Stimulated activated naive CD8-positive, alpha-beta T cell treated with anti-CD3 and anti-CD28 coated beads, Interleukin-15, Interleukin-2, amounts not matched to agents 100 ng/mL and 50 ng/mL, for 24 hours (primary cell): Measurements from ENCODE around the gene MYOCD.
"Not testable (repeated sequence)": the region's sequence is repeated elsewhere in the genome, so short reads cannot be mapped to it uniquely, and the experiment has no call there.

Experiments used
- H3K27ac Mint-ChIP-seq: one replicate; pipeline ENCODE4 v1.8.0; 2021; ENCODE audit warnings: mild to moderate bottlenecking, mixed read lengths
- H3K27me3 Mint-ChIP-seq: one replicate; pipeline ENCODE4 v1.8.0; 2021; ENCODE audit warnings: mixed read lengths
- H3K36me3 Mint-ChIP-seq: one replicate; pipeline ENCODE4 v1.8.0; 2021; ENCODE audit warnings: low read depth, mixed read lengths
- H3K4me1 Mint-ChIP-seq: one replicate; pipeline ENCODE4 v1.8.0; 2021; ENCODE audit warnings: low read depth, mixed read lengths
- H3K4me3 Mint-ChIP-seq: one replicate; pipeline ENCODE4 v1.8.0; 2021; ENCODE audit warnings: mild to moderate bottlenecking, mixed read lengths
- H3K9me3 Mint-ChIP-seq: one replicate; pipeline ENCODE4 v1.8.0; 2021; ENCODE audit warnings: mixed read lengths

Gene MYOCD

DNA sequence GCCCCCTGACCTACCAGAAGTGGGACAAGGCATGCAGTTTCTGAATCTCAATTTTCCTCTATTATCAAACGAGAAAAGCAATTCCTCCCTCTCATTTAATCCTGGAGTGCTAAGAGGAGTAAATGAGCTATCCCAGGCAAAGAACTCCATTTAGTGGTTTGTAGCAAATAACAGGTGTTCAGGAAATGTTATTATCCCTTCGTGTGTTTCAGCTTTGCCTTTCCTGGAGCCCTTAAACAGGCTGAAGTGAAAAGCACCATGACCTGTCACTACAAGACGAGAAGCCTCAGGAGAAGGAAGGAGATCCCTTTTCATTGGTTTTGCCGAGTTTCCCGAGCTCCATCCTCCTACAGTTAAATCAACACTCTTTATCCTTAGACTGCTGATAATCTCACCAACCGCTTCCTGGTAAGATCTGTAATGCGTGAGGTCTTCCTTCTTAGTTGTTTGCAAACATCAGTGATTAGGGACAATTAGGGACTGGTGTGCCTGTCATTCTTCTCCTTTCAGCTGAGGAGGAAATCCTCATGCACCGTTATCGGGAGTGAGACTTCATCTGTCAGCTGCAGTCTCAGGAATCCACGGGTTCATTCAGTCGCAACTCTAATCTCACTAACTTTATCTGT lies 30.8 kb upstream of the MYOCD start:
- peaks cover 17% of the 10 kb centered on the region for H3K9me3 Mint-ChIP-seq
- H3K4me1 Mint-ChIP-seq, result no peaks in the 10 kb centered on the region
- no peak overlapping the region for H3K4me3 Mint-ChIP-seq
- no peak overlapping the region for H3K27ac Mint-ChIP-seq
- peaks cover 11% of the 10 kb centered on the region for H3K27me3 Mint-ChIP-seq
- H3K36me3 Mint-ChIP-seq, result no peaks in the 10 kb centered on the region

DNA sequence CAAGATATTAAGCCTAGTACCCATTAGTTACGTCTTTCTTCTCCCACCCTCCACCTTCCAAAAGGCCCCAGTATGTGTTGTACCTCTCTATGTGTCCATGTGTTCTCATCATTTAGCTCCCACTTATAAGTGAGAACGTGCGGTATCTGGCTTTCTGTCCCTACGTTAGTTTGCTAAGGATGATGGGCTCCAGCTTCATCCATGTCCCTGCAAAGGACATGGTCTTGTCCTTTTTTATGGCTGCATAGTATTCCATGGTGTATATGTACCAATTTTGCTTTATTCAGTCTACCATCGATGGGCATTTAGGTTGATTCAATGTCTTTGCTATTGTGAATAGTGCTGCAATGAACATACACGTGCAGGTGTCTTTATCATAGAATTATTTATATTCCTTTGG lies 29.7 kb upstream of the MYOCD start:
- H3K27ac Mint-ChIP-seq, H3K4me1 Mint-ChIP-seq, H3K4me3 Mint-ChIP-seq, H3K36me3 Mint-ChIP-seq: not testable (repeated sequence)
- Mint-ChIP-seq H3K27me3 (peaks cover 11% of the 10 kb centered on the region), H3K9me3 (peaks cover 13% of the 10 kb centered on the region)

DNA sequence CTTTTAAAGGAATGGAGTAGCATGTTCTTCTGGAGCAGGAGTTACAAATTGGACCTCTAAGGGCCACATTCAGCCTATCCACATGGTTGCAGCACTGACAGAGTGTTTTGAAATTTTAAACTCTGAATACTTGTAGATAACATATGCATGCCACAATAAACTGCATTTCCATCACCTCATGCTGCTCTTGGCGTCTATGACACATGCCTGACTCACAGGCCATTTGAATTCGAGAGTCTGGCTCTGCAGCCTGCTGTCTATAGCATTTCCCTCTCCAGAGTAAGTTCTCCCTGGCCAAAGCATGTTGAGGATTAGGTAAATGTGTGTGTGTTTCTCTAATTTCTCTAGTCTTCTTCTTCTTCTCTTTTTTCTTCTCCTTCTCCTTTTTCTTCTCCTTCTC lies 28.7 kb upstream of the MYOCD start:
- H3K36me3 Mint-ChIP-seq, result no peaks in the 10 kb centered on the region
- H3K4me1 Mint-ChIP-seq, result no peaks in the 10 kb centered on the region
- no peak overlapping the region for H3K27ac Mint-ChIP-seq
- peaks cover 8% of the 10 kb centered on the region for H3K9me3 Mint-ChIP-seq
- H3K27me3 Mint-ChIP-seq, result peaks cover 11% of the 10 kb centered on the region
- no peak overlapping the region for H3K4me3 Mint-ChIP-seq

DNA sequence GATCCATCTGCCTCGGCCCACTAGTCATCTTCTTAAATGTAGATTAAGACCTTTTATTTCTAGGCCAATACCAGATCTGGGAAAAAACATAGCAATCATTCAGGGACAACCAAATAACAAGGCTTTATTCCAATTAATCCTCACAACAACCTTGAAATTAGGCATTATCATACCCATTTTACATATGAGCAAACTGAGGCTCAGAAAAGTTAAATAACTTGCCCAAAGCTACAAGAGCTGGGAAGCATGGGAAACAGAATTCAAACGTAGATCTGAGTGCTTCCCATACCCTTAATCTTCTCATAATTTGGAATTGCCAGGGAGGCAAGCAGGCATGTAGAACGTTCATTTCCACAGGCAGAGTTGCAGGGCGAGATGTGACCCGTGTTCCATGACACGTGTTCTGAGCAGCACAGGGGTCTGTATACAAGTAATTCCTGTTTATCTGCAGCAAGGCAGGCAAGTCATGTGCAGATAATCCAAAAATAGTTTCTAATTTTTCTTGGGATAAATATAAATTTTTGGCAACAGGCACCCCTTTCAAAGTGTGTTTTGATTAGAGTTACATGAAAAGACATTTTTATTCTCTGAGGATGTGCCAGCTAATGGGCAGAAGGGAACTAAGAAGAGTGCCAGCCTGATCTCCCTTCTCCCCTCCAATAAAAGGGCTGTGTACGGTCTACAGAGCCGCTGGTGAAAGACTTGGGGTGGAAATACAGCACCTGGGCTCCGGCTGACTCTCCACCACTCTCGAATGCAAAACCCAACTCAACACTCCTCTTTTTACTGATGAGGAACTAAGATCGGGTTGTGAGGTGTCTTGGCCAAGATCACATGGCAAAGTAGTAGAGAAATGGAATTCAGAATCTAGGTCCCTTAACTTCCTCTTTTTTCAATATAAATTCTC lies 27.7 kb upstream of the MYOCD start:
- Mint-ChIP-seq H3K9me3 (peaks cover 8% of the 10 kb centered on the region), H3K4me3 (no peak overlapping the region), H3K36me3 (no peaks in the 10 kb centered on the region), H3K27me3 (peaks cover 15% of the 10 kb centered on the region), H3K27ac (no peak overlapping the region), H3K4me1 (no peaks in the 10 kb centered on the region)

DNA sequence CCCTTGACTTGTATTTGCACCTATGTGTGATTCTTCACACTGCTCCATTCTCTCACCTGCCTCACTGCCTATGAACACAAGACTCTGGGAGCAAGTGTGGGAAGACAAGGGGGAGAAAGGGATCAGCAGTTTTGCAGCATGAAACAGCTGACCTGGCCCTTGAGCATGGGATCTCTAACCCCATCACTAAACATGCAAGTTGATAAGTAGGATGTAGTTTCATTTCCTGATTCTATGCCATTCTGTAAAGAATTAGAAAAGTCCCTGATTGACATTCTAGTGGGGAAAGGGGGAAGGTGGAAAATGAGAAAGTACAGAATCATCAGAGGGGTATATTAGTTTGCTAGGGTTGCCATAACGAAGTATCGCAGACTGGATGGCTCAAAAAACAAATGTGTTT lies 25.3 kb upstream of the MYOCD start:
- Mint-ChIP-seq H3K9me3 (peaks cover 8% of the 10 kb centered on the region), H3K4me1 (no peaks in the 10 kb centered on the region), H3K27me3 (peaks cover 15% of the 10 kb centered on the region), H3K27ac (no peak overlapping the region), H3K4me3 (no peak overlapping the region), H3K36me3 (no peaks in the 10 kb centered on the region)

DNA sequence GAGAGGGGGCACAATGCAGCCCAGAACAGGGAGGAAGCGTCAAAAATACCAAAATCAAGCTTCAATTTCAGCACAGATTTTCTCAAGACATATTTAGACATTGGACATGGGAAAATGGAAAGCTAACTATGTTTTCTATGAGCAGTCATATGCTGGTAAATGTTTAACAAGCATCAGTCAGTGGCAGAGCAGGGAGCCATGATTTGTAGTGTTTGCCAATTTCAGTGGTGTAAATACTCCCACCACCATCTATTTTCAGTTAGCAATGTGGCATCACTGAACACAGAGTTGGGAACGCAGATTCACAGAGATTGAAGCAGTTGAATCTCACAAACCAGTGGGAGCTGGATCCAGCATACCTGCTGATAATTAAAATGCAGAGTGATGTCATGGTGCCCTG lies 24.6 kb upstream of the MYOCD start:
- H3K27me3 Mint-ChIP-seq, result peaks cover 10% of the 10 kb centered on the region
- H3K9me3 Mint-ChIP-seq, result peaks cover 7% of the 10 kb centered on the region
- H3K36me3 Mint-ChIP-seq, result no peaks in the 10 kb centered on the region
- H3K27ac Mint-ChIP-seq, result no peak overlapping the region
- H3K4me1 Mint-ChIP-seq, result no peaks in the 10 kb centered on the region
- H3K4me3 Mint-ChIP-seq, result no peak overlapping the region

DNA sequence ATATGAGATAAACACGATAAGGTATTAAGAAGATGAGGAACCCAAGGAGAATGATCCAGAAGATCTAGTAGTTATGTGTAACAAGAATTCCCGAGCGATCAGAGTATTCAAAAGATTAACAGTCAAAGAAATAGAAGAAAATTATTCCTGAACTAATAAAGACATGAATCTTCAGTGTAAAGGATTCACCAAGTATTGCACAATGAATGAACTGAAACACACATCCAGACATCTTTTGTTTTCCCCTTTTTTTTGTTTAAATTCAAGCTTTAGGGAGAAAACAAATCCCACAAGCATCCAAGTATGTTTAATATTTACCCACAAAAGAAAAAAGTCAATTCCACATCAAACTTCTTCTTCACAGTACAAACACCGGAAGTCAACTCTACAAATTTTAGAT lies 23.7 kb upstream of the MYOCD start:
- H3K27ac Mint-ChIP-seq, result no peak overlapping the region
- H3K27me3 Mint-ChIP-seq, result peaks cover 9% of the 10 kb centered on the region
- H3K36me3 Mint-ChIP-seq, result no peaks in the 10 kb centered on the region
- H3K4me3 Mint-ChIP-seq, result no peak overlapping the region
- peaks cover 9% of the 10 kb centered on the region for H3K9me3 Mint-ChIP-seq
- no peaks in the 10 kb centered on the region for H3K4me1 Mint-ChIP-seq

DNA sequence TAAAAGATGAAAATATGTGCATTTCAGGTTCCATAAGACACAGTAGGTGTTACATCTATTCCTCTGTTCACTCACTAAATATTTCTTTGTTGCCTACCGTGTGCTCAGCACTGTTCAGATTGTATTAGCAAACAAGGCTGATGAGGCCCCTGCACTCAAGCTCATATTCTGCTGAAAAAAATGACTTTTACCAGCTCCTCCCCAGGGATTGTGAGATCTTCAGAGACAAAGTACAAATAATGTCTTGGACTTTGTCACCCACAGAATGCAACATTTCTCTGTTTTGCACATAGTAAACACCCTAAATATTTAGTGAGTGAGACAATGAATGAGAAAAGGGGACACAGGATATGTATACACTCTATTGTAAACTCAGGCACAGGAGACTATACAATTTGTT lies 21.9 kb upstream of the MYOCD start:
- peaks cover 6% of the 10 kb centered on the region for H3K9me3 Mint-ChIP-seq

DNA sequence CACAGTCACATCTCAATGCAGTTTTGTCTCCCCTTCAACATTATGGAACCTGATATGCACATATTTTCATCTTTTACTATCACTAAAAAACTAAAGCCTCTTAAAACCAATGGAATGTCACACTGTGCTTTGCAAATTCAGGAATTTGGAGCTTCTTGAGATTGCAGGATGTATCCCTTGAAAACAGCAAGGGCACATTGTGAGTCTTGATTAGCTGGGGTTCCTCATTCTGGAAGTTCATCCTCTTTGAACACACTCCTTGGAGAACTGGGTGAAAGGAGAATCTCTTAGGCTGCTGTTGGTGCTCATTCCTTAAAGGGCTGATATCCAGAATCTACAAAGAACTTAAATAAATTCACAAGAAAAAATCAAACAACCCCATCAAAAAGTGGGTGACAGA lies 21.1 kb upstream of the MYOCD start:
- Mint-ChIP-seq H3K27ac (no peak overlapping the region), H3K36me3 (no peaks in the 10 kb centered on the region), H3K27me3 (peaks cover 4% of the 10 kb centered on the region), H3K4me3 (no peak overlapping the region), H3K4me1 (no peaks in the 10 kb centered on the region), H3K9me3 (peaks cover 6% of the 10 kb centered on the region)

More for the DNA sequence above, 21.9 kb upstream of the MYOCD start:
- no peaks in the 10 kb centered on the region for H3K36me3 Mint-ChIP-seq
- no peak overlapping the region for H3K27ac Mint-ChIP-seq
- H3K4me1 Mint-ChIP-seq, result no peaks in the 10 kb centered on the region
- no peak overlapping the region for H3K4me3 Mint-ChIP-seq
- H3K27me3 Mint-ChIP-seq, result peaks cover 4% of the 10 kb centered on the region

DNA sequence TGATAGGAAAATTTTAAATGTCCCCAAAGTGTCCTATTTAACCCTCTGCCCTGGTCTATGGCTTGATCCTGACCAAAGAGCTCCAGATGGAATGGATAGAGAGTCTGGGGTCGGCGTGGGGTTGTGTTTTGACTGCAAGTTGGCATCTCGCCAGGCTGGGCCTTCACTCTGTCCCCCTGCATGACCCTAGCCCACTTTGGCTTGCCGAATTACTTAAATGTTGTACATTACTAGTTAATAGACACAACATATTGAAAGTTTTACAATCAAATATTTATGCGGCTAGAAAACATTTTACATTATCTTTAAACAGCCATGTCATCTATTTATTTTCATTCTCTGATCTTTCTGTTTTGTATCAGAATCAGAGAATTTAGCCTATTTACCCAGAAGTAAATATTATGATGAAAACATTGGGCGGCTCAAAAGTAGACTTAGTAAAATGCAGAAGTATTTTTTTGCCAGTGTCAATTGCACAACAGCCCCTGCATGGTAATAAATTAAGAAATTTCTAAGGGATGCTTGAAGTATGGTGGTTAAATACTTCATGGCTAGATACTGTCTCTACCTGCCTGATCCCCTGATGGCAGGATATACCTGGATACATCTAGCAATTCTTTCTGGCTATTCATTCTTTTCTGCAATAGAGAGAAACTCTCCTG lies 18.8 kb upstream of the MYOCD start:
- H3K4me1 Mint-ChIP-seq, result no peaks in the 10 kb centered on the region
- no peaks in the 10 kb centered on the region for H3K36me3 Mint-ChIP-seq

DNA sequence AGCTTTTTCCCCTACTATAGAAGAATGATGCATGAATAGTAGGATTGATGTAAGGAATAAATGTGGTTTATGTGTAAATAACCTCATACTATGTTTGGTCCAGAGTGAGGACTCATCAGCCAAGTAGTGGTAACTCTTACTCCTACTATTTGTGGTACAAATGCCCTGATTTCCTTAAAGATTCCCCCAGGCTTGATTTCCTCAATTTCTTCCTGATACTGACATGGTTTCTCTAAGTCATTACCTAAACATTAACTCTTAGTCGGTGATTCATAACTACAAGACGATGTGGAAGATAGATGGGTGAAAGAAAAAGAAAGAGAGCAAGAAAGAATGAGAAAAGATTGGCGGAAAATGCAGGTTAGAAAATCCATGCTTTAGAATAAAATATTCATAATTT lies 17.2 kb upstream of the MYOCD start:
- Mint-ChIP-seq H3K4me3 (no peak overlapping the region), H3K27me3 (no peaks in the 10 kb centered on the region)

More for the DNA sequence above, 18.8 kb upstream of the MYOCD start:
- no peak overlapping the region for H3K27ac Mint-ChIP-seq
- peaks cover 4% of the 10 kb centered on the region for H3K27me3 Mint-ChIP-seq
- H3K4me3 Mint-ChIP-seq, result no peak overlapping the region
- peaks cover 6% of the 10 kb centered on the region for H3K9me3 Mint-ChIP-seq

DNA sequence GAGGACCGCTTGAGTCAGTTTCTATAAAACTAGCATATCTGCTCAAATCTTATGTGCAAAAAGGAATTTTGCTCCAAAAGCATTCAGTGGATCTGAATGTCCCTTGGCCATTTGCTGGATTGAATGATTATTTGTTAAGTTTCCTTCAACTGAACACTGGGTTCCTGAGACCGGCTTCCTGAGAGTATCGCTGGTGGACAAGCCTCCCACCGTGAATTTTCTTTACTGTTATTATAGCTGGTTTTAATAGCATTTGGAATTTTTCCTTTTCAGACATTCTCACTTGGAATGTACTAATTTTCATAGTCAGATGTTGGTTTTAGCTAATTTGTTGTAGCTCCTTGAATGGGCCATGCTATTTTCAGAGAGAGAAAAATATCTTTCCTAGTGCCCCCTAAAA lies 9.8 kb upstream of the MYOCD start:
- Mint-ChIP-seq H3K36me3 (no peaks in the 10 kb centered on the region), H3K27ac (no peak overlapping the region), H3K27me3 (no peaks in the 10 kb centered on the region), H3K4me3 (no peak overlapping the region), H3K9me3 (peaks cover 11% of the 10 kb centered on the region), H3K4me1 (no peaks in the 10 kb centered on the region)

More for the DNA sequence above, 17.2 kb upstream of the MYOCD start:
- Mint-ChIP-seq H3K4me1 (no peaks in the 10 kb centered on the region), H3K27ac (no peak overlapping the region), H3K36me3 (no peaks in the 10 kb centered on the region), H3K9me3 (peaks cover 6% of the 10 kb centered on the region)

DNA sequence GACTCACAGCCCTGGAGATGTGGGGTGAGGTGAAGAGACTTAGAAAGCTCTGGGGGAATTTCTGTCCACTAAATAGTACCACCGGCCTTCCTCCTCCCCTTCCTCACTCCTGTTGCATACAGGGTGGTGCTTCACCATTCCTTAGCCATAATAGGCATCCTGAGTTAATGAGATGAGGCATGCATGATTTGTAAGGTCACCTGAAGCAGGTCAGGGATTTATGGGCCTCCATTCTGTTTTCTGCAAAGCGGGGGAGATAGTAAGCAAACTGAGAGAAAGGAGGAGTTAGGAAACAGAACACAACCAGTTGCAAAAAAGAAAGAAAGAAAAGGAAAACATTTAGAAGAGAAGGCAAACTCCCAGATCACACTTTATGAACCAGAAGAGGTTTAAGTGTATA lies 9.3 kb upstream of the MYOCD start:
- no peaks in the 10 kb centered on the region for H3K4me1 Mint-ChIP-seq
- no peaks in the 10 kb centered on the region for H3K27me3 Mint-ChIP-seq
- no peak overlapping the region for H3K4me3 Mint-ChIP-seq
- H3K27ac Mint-ChIP-seq, result no peak overlapping the region
- H3K36me3 Mint-ChIP-seq, result no peaks in the 10 kb centered on the region
- H3K9me3 Mint-ChIP-seq, result peaks cover 11% of the 10 kb centered on the region

DNA sequence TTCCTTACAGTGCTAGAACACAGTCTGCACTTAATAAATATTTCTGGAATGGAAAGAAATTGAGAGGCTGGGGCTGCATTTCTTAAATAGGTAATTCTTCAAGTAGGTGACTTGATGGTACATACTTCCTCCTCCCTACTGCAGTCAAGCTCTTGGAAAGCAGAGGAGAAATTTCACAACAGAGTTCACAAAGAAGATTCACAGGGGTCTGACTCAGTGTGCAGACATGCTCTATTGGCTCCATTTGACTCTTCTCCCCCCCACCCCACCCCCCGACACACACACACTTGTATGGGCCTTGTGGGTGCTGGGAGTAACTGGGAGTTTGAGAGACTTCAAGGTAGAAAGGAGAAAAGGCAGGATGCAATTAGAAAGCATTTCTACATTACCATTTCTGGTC lies 6.2 kb upstream of the MYOCD start:
- H3K4me1 Mint-ChIP-seq, result no peaks in the 10 kb centered on the region
- H3K36me3 Mint-ChIP-seq, result no peaks in the 10 kb centered on the region
- H3K27ac Mint-ChIP-seq, result no peak overlapping the region
- H3K27me3 Mint-ChIP-seq, result peaks cover 19% of the 10 kb centered on the region
- no peak overlapping the region for H3K4me3 Mint-ChIP-seq
- peaks cover 11% of the 10 kb centered on the region for H3K9me3 Mint-ChIP-seq

DNA sequence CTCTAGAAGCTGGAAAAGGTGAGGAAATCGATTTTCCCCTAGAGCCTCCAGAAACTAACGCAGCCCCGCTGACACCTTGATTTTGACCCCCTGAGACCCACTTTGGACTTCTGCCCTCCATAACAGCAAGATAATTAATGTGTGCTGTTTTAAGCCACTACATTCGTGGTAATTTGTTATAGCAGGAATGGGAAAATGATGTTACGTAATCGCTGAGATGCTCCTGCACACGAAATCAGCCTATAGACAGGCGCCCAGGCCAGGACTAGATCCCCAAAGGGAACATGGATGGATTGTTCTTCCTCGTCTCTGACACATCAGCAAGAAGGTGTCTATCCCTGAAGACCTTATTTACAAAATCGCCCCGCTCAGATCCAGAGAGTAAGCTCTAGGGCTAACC lies 1.4 kb upstream of the MYOCD start:
- Mint-ChIP-seq H3K27me3 (peaks cover 47% of the 10 kb centered on the region), H3K9me3 (no peaks in the 10 kb centered on the region), H3K4me3 (no peak overlapping the region), H3K27ac (no peak overlapping the region), H3K4me1 (no peaks in the 10 kb centered on the region), H3K36me3 (no peaks in the 10 kb centered on the region)
